Osteocyte (in vitro differentiated cells): ENCODE measurements around the gene ATG13. TPM values are rescaled to one million over a fixed set of nuclear protein-coding genes. Genes with fewer than 3 reads are reported as not detected.
A peak's percentile ranks its signal among the peaks of the same experiment; 100 is the strongest.

Source experiments
- DNase-seq: peaks from one replicate; pipeline ENCODE4 v3.0.0; 2021; ENCODE audit warnings: mixed read lengths; ENCODE audit not compliant: unreplicated experiment; ENCODE audit errors: extremely low spot score
- H3K27ac Mint-ChIP-seq: one replicate; pipeline ENCODE4 v1.8.0; 2021; ENCODE audit warnings: mild to moderate bottlenecking, mixed read lengths; ENCODE audit not compliant: unreplicated experiment
- H3K27me3 Mint-ChIP-seq: one replicate; pipeline ENCODE4 v1.8.0; 2021; ENCODE audit warnings: mixed read lengths; ENCODE audit not compliant: unreplicated experiment
- H3K36me3 Mint-ChIP-seq: one replicate; pipeline ENCODE4 v1.8.0; 2021; ENCODE audit warnings: mixed read lengths; ENCODE audit not compliant: unreplicated experiment
- H3K4me1 Mint-ChIP-seq: one replicate; pipeline ENCODE4 v1.8.0; 2021; ENCODE audit warnings: mixed read lengths; ENCODE audit not compliant: unreplicated experiment
- H3K4me3 Mint-ChIP-seq: one replicate; pipeline ENCODE4 v1.8.0; 2021; ENCODE audit warnings: mild to moderate bottlenecking, moderate library complexity, mixed read lengths; ENCODE audit not compliant: unreplicated experiment
- H3K9me3 Mint-ChIP-seq: one replicate; pipeline ENCODE4 v1.8.0; 2021; ENCODE audit warnings: mixed read lengths; ENCODE audit not compliant: unreplicated experiment
- total RNA-seq: library from RNA; stranded (reverse); gene quantifications from 2 replicates; pipeline ENCODE4 v1.2.1, GENCODE V29; 2021
- TF ChIP-seq, protein P1 (sequence below): fragments of 200-600 bp; sonication (generic); IDR thresholded peaks from 2 replicates; pipeline ENCODE4 v1.5.0; 2021; ENCODE audit warnings: antibody characterized with exemption, mild to moderate bottlenecking, moderate library complexity

Gene ATG13
- total RNA-seq, 1 donor from 2014 or later = 87.2 TPM

DNA sequence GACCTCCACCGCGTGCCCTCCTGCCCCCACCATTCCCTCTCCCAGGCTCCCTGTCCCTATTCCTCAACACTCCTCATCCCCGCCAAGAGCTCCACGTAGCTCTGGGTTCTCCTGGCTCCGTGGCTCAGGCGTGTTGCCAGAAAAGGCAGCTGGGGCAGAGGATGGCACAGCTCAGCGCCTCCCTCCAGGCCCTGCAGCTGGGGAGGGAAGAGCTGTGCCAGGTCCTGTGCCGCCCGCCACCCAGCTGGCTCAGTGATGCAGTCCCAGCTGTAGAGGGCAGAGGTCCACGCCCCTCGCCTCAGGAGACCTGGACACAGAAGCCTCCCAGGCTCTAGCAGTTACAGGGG lies 78.8 kb downstream of the ATG13 start:
- H3K27me3 Mint-ChIP-seq = no peaks in the 10 kb centered on the region
- H3K36me3 Mint-ChIP-seq = peaks cover 13% of the 10 kb centered on the region
- DNase-seq = no peak
- peak overlapping the region; percentile 64 for H3K27ac Mint-ChIP-seq
- no peak overlapping the region for H3K4me3 Mint-ChIP-seq
- TF ChIP-seq, protein P1, sequence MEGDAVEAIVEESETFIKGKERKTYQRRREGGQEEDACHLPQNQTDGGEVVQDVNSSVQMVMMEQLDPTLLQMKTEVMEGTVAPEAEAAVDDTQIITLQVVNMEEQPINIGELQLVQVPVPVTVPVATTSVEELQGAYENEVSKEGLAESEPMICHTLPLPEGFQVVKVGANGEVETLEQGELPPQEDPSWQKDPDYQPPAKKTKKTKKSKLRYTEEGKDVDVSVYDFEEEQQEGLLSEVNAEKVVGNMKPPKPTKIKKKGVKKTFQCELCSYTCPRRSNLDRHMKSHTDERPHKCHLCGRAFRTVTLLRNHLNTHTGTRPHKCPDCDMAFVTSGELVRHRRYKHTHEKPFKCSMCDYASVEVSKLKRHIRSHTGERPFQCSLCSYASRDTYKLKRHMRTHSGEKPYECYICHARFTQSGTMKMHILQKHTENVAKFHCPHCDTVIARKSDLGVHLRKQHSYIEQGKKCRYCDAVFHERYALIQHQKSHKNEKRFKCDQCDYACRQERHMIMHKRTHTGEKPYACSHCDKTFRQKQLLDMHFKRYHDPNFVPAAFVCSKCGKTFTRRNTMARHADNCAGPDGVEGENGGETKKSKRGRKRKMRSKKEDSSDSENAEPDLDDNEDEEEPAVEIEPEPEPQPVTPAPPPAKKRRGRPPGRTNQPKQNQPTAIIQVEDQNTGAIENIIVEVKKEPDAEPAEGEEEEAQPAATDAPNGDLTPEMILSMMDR = no peak
- peaks cover 52% of the 10 kb centered on the region for H3K4me1 Mint-ChIP-seq
- no peaks in the 10 kb centered on the region for H3K9me3 Mint-ChIP-seq

DNA sequence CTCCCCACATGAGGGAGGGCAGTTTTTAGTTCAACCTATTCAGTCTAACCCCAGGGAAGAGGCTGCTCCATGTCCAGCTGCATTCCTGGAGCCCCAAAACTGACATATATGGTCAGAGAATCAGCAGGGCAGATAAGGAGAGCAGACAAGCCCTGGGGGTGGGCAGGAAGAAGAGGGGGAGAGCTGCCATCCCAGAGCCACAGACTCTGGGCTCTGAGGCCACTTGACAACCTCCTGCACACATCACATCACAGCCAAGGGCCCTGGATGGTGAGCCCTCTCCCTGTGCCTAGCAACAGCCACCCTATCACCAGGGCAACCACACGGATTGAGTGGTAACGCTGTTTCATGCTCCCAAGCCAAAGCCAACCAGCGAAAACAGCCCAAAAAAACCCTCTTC lies 80.0 kb downstream of the ATG13 start:
- TF ChIP-seq, protein P1 = no peak
- H3K27ac Mint-ChIP-seq = peak overlapping the region; percentile 88
- H3K27me3 Mint-ChIP-seq = no peaks in the 10 kb centered on the region
- no peaks in the 10 kb centered on the region for H3K9me3 Mint-ChIP-seq
- H3K36me3 Mint-ChIP-seq = peaks cover 13% of the 10 kb centered on the region
- peak overlapping the region; percentile 44 for H3K4me3 Mint-ChIP-seq
- DNase-seq = no peak
- peaks cover 61% of the 10 kb centered on the region for H3K4me1 Mint-ChIP-seq

DNA sequence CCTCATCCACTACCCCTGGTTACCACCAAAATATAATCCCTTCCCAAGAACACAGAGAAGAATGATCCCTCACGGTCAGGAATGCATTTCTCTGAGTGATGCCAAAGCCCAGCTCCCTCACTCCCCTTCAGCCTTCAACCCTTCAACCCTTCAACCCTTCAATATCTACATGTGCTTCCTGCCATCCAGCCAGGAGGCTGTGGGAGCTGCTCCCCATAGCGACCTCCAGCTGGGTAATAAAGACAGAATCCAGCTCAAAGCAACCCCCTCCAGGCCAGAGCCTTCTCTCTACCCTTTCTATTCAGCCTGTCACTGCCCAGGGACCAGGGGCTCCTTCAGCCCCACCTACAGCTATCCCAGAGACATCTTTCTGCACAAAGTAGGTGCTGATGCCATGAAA lies 80.4 kb downstream of the ATG13 start:
- H3K27me3 Mint-ChIP-seq = no peaks in the 10 kb centered on the region
- peak overlapping the region; percentile 88 for H3K27ac Mint-ChIP-seq
- TF ChIP-seq, protein P1 = no peak
- peaks cover 66% of the 10 kb centered on the region for H3K4me1 Mint-ChIP-seq
- H3K4me3 Mint-ChIP-seq = peak overlapping the region; percentile 44
- no peak for DNase-seq
- no peaks in the 10 kb centered on the region for H3K9me3 Mint-ChIP-seq
- peaks cover 16% of the 10 kb centered on the region for H3K36me3 Mint-ChIP-seq

DNA sequence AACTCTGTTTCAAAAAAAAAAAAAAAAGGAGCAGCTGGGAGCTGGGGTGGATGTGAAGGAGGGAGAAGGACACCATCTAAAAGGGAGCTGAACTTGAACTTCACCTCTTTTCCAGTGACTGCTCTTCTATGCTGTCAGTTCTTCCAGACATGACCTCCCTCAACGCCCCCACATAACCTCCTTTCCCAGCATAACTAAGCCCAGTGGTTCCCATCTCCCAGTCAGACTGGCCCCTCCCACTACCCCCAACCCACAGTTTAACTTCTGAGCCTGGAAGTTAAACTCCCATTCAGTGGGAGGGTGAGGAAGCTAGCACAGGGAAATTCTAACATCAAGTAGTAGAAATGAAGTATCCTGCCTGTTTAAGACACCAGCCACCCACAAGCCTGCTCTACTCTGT lies 81.2 kb downstream of the ATG13 start:
- no peak for DNase-seq
- Mint-ChIP-seq H3K4me3 (peak overlapping the region; percentile 94), H3K36me3 (peaks cover 21% of the 10 kb centered on the region), H3K27me3 (no peaks in the 10 kb centered on the region), H3K27ac (peak overlapping the region; percentile 64), H3K4me1 (peaks cover 66% of the 10 kb centered on the region), H3K9me3 (no peaks in the 10 kb centered on the region)
- TF ChIP-seq, protein P1 = no peak

DNA sequence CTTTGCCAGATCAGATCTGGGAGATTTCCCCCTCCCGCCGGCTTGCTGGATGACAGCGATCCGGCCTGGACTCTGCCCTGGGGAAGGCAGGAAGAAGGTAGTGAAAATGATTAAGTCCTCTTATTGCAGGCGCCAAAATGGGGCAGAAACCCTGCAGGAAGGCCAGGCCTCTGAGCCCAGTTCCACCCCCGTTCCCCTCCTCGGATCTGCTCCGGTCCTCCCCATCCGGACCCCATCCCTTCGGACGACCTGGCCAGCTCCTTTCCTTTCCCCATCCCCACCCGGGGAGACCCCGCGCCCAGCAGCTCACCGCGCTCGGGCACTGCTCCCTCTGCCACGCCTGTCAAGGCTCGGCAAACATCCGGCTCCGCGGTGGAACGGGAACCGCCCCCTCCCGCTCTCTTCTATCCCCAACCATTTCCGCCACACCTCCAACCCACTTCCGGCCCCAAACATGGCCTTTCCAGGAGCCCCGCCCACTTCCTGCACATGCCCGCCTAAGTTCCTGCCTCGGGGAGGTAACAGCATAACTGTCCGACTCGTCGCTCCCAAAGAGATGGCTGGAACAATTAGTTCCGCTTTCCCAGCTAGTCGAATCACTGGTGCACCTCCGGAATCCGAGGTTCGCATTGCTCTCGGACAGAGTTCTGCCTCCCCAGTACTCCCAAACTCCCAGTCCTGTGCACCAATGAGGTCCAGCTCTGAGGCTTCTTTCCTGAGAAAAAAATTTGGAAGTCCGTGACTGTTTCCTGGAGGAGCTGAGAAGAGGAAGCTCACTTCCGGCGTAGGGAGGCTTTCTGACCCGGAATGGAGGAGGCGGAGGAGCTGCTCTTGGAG lies 83.1 kb downstream of the ATG13 start, which contains the start of the genes ARHGAP1 and ZNF408:
ARHGAP1 (minus strand) TSS at position 379 of the 837 bp plus-strand sequence. CDS start 4,512 bp downstream, outside the sequence.
ZNF408 (plus strand) TSS at position 791 of the 837 bp plus-strand sequence; CDS start at position 808, 17 bp downstream.
- Mint-ChIP-seq H3K36me3 (peaks cover 16% of the 10 kb centered on the region), H3K9me3 (no peaks in the 10 kb centered on the region), H3K27me3 (no peaks in the 10 kb centered on the region), H3K4me3 (peak within 1 kb of the TSS; percentile 94), H3K27ac (peak within 1 kb of the TSS; percentile 99), H3K4me1 (peaks cover 58% of the 10 kb centered on the region)
- TF ChIP-seq, protein P1 = no peak
- peak; percentile 98 for DNase-seq
